T-cell (primary cell): ENCODE data around the gene WNT3A. TPM values are rescaled to one million over a fixed set of nuclear protein-coding genes. Genes with fewer than 3 reads are reported as not detected.
A peak's percentile ranks its signal among the peaks of the same experiment; 100 is the strongest.

Experiments
- ATAC-seq, 4 experiments: fragments of 200-7000 bp in 3 of 4; fragments of 150-1000 bp in 1 of 4; cut with Tn5 transposase; replicated peaks in 1 of 4; 1 replicate in 3 of 4; 2 replicates in 1 of 4; pipeline ENCODE4 v1.10.0; 2021; ENCODE audit warnings: moderate library complexity in 3 of 4, mild to moderate bottlenecking in 2 of 4, moderate number of reproducible peaks in 1 of 4
- CTCF ChIA-PET, 2 donors: fragments of 300-600 bp; sonication (Branson Sonifier 250); formaldehyde crosslinking; loops; one replicate each; lab custom pipeline; 2022; ENCODE audit warnings: antibody characterized with exemption in 2 of 2; lab: Charles Lee
- POLR2A ChIA-PET, 2 donors: fragments of 300-600 bp; sonication (Branson Sonifier 250); formaldehyde crosslinking; loops; one replicate each; lab custom pipeline; 2022; ENCODE audit warnings: antibody characterized with exemption in 2 of 2; lab: Charles Lee
- DNase-seq, 35 experiments: peaks; one replicate each; pipeline versions ENCODE4 v3.0.0 to v3.0.0-alpha.2; 2013 to 2023
- H3K27ac ChIP-seq: one replicate; pipeline ENCODE4 v1.5.1; 2013; ENCODE audit warnings: low read length
- H3K27me3 ChIP-seq, 2 experiments: replicated peaks in 1 of 2; 1 replicate in 1 of 2; 2 replicates in 1 of 2; pipeline versions ENCODE4 v1.6.1 to v1.7.0; 2013; ENCODE audit warnings: low read length in 1 of 2, mixed read lengths in 1 of 2; ENCODE audit not compliant: control insufficient read depth in 2 of 2, insufficient read depth in 2 of 2; ENCODE audit errors: extremely low read depth in 1 of 2
- H3K36me3 ChIP-seq, 2 donors: 1 replicate in 1 of 2; 2 replicates in 1 of 2; pipeline versions ENCODE4 v1.6.1 to v1.7.0; 2013; ENCODE audit warnings: low read length in 1 of 2; ENCODE audit not compliant: control insufficient read depth in 2 of 2, insufficient read depth in 1 of 2; ENCODE audit errors: extremely low read depth in 1 of 2
- H3K4me1 ChIP-seq, 2 experiments: 1 replicate in 1 of 2; 2 replicates in 1 of 2; pipeline versions ENCODE4 v1.6.1 to v1.7.0; 2013; ENCODE audit warnings: low read length in 2 of 2, mixed read lengths in 1 of 2; ENCODE audit not compliant: insufficient read depth in 2 of 2, control insufficient read depth in 1 of 2; ENCODE audit errors: extremely low read depth in 1 of 2
- H3K4me3 ChIP-seq, 2 donors: 1 replicate in 1 of 2; 2 replicates in 1 of 2; pipeline versions ENCODE4 v1.5.1 to v1.7.0; 2013; ENCODE audit warnings: mild to moderate bottlenecking in 2 of 2, low read length in 1 of 2, moderate library complexity in 1 of 2; ENCODE audit not compliant: control insufficient read depth in 1 of 2; ENCODE audit errors: extremely low read depth in 1 of 2
- H3K9me3 ChIP-seq: 2 replicates; pipeline ENCODE4 v1.7.0; 2013
- H3K27ac Mint-ChIP-seq, 2 donors: one replicate each; pipeline ENCODE4 v1.8.0; 2020 to 2021; ENCODE audit warnings: mild to moderate bottlenecking in 2 of 2, mixed read lengths in 2 of 2
- H3K27me3 Mint-ChIP-seq, 2 donors: one replicate each; pipeline ENCODE4 v1.8.0; 2021 to 2022; ENCODE audit warnings: mixed read lengths in 2 of 2
- H3K36me3 Mint-ChIP-seq: one replicate; pipeline ENCODE4 v1.8.0; 2021; ENCODE audit warnings: mixed read lengths
- H3K4me1 Mint-ChIP-seq, 3 donors: one replicate each; pipeline ENCODE4 v1.8.0; 2020 to 2022; ENCODE audit warnings: mixed read lengths in 3 of 3, mild to moderate bottlenecking in 1 of 3
- H3K4me3 Mint-ChIP-seq, 3 donors: one replicate each; pipeline ENCODE4 v1.8.0; 2020 to 2022; ENCODE audit warnings: mild to moderate bottlenecking in 3 of 3, mixed read lengths in 3 of 3, moderate library complexity in 3 of 3
- H3K9me3 Mint-ChIP-seq, 3 donors: one replicate each; pipeline ENCODE4 v1.8.0; 2020 to 2022; ENCODE audit warnings: mixed read lengths in 3 of 3
- WGBS: methylation state at CpG from one replicate; pipeline ENCODE4 v1.1.5; 2013; ENCODE audit warnings: missing lambda C conversion rate; ENCODE audit not compliant: insufficient coverage; 5-methylcytosine and 5-hydroxymethylcytosine counted together
- total RNA-seq, 35 experiments: library from RNA in 6 of 35; stranded (reverse) in 6 of 35; fragments of 120-200 nt in 1 of 35; gene quantifications; one replicate each; pipeline versions ENCODE4 v1.2.1 to v1.2.4 and lab custom pipeline; 2013 to 2026

WNT3A gene
- total RNA-seq, 5 donors from 2014 or later (not counting 1 experiment from before 2014, with no cell fraction given) = 0.10 to 0.28 TPM; not detected in 3

DNA sequence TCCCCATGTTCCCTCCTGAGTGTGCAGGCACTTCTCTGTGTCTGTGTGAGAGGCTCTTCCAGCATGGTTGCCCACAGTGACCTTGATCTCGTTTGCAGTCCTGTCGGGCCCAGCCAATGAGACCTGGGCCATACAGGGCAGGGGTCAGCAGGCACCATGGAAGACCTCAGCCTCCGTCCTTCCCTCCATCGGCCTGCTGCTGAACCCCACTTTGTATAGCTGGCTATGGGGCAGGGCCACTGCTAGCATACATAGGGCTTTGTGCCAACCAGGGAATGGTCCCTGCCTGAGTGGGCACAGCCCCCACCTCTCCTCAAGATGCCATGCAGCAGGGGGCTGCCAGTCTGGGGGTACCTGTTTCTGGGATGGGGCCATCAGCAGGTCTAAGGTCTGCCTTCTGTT, 92.5 kb downstream of the WNT3A start:
- CTCF ChIA-PET = interaction anchor here in 1 of 2 donors (0.7 kb wide), 1 partner anchor 12 kb away, joined by 3 read pairs; no protein-coding TSS in a partner anchor
- Histone ChIP-seq H3K4me1 (peaks cover 2 to 47% of the 10 kb centered on the region in 2 experiments), H3K4me3 (no peak overlapping the region), H3K27ac (no peak overlapping the region), H3K27me3 (no peaks in the 10 kb centered on the region), H3K36me3 (peaks cover 8 to 52% of the 10 kb centered on the region in 2 donors), H3K9me3 (no peaks in the 10 kb centered on the region)
- H3K9me3 Mint-ChIP-seq = peaks cover 0 to 7% (median 6%) of the 10 kb centered on the region in 3 donors
- peaks cover 38% of the 10 kb centered on the region for H3K36me3 Mint-ChIP-seq
- POLR2A ChIA-PET = interaction anchor here in 1 of 2 donors (1.5 kb wide), 1 partner anchor 16 kb away, joined by 5 read pairs; no protein-coding TSS in a partner anchor
- peaks cover 34 to 40% (median 40%) of the 10 kb centered on the region in 3 donors for H3K4me1 Mint-ChIP-seq
- ATAC-seq (no peak), DNase-seq (peak in 1 of 35 experiments; percentile 6)
- WGBS = 88% methylated on average over 4 of the region's 4 CpGs
- no peak overlapping the region for H3K4me3 Mint-ChIP-seq
- H3K27me3 Mint-ChIP-seq = no peaks in the 10 kb centered on the region
- no peak overlapping the region for H3K27ac Mint-ChIP-seq

DNA sequence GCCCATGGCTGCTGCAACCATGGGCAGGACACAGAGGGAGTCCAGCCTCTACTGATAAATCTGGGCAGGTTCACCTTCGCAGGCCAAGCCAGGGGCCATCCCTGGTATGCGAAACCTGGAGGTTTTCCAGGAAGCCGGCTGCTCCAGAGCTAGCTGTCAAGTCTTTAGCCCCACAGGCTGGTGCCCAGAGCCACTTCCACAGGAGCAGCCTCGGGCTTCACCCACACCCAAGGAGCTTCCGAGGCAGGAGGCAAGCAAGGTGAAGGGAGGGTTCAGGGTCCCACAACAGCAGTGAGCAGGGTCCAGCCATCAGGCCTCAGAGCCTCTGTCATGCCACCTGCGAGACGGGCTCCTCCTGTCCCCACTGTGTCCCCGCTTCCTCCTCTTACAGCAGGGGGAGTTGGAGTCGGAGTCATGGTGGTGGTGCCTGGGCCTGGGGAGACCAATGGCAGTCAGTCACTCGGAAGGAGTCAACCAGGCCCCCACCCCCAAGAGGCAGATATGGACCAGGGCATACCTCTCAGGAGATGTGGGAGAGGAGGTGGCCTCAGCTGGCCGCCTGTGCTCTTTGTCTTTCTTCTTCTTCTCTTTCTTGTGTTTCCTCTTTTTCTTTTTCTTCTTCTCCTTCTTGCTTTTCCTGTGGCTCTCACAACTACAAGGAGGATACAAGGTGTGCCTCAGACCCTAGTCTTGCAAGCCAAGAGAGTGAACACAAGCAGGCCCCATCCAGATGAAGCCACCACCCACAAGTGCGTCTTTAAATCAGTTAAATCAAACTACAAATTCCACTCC, 94.2 kb downstream of the WNT3A start:
- CTCF ChIA-PET = no interaction called here
- no peak overlapping the region for H3K4me3 ChIP-seq

DNA sequence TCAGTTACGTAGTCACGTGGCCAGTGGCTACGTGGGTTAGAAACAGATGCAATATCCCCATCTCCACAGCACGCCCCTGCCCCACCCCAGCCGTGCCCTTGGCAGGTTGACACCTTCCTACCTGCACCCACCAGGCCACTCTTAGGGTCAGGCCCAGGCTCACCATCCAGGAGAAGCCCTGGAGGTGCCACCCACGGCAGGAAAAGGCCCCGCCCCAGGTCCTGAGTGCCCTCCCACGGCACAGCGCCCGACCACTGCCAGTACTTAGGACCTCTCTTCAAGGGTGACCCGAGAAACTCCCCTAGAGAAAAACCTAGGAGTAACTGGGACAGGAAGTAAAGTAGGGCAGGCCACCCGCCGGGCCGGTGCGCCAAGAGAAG, 94.8 kb downstream of the WNT3A start:
- peak overlapping the region in 1 of 2 donors; percentile 92 for H3K4me3 ChIP-seq
- no peaks in the 10 kb centered on the region for H3K27me3 Mint-ChIP-seq
- ChIA-PET CTCF (interaction anchor here in 1 of 2 donors (0.8 kb wide), 1 partner anchor 102 kb away, joined by 3 read pairs; no protein-coding TSS in a partner anchor), POLR2A (no interaction called here)
- peak overlapping the region; percentile 84 to 90 for H3K27ac Mint-ChIP-seq
- peaks cover 24% of the 10 kb centered on the region for H3K36me3 Mint-ChIP-seq
- peak overlapping the region; percentile 85 for H3K27ac ChIP-seq
- peak overlapping the region; percentile 75 to 95 (median 76) for H3K4me3 Mint-ChIP-seq
- H3K9me3 ChIP-seq = no peaks in the 10 kb centered on the region
- WGBS = 21% methylated on average over 8 of the region's 15 CpGs
- H3K27me3 ChIP-seq = no peaks in the 10 kb centered on the region
- H3K4me1 ChIP-seq = peaks cover 2 to 40% of the 10 kb centered on the region in 2 experiments
- peaks cover 8 to 56% of the 10 kb centered on the region in 2 donors for H3K36me3 ChIP-seq
- peak in 2 of 35 experiments; percentile 35 to 38 for DNase-seq
- no peaks in the 10 kb centered on the region for H3K9me3 Mint-ChIP-seq
- no peak for ATAC-seq
- peaks cover 26 to 35% (median 30%) of the 10 kb centered on the region in 3 donors for H3K4me1 Mint-ChIP-seq

More for the DNA sequence above, 94.2 kb downstream of the WNT3A start:
- H3K4me1 ChIP-seq = peaks cover 2 to 46% of the 10 kb centered on the region in 2 experiments
- peak overlapping the region; percentile 75 to 95 (median 76) for H3K4me3 Mint-ChIP-seq
- POLR2A ChIA-PET = no interaction called here
- peak overlapping the region; percentile 85 for H3K27ac ChIP-seq
- H3K27me3 ChIP-seq = no peaks in the 10 kb centered on the region
- H3K36me3 Mint-ChIP-seq = peaks cover 21% of the 10 kb centered on the region
- peak overlapping the region; percentile 84 to 90 for H3K27ac Mint-ChIP-seq
- 76% methylated on average over 4 of the region's 12 CpGs for WGBS
- no peaks in the 10 kb centered on the region for H3K9me3 Mint-ChIP-seq
- H3K36me3 ChIP-seq = peaks cover 8 to 52% of the 10 kb centered on the region in 2 donors
- no peak for ATAC-seq
- peak in 1 of 35 experiments; percentile 4 for DNase-seq
- H3K4me1 Mint-ChIP-seq = peaks cover 27 to 33% (median 30%) of the 10 kb centered on the region in 3 donors
- H3K27me3 Mint-ChIP-seq = no peaks in the 10 kb centered on the region
- H3K9me3 ChIP-seq = no peaks in the 10 kb centered on the region

DNA sequence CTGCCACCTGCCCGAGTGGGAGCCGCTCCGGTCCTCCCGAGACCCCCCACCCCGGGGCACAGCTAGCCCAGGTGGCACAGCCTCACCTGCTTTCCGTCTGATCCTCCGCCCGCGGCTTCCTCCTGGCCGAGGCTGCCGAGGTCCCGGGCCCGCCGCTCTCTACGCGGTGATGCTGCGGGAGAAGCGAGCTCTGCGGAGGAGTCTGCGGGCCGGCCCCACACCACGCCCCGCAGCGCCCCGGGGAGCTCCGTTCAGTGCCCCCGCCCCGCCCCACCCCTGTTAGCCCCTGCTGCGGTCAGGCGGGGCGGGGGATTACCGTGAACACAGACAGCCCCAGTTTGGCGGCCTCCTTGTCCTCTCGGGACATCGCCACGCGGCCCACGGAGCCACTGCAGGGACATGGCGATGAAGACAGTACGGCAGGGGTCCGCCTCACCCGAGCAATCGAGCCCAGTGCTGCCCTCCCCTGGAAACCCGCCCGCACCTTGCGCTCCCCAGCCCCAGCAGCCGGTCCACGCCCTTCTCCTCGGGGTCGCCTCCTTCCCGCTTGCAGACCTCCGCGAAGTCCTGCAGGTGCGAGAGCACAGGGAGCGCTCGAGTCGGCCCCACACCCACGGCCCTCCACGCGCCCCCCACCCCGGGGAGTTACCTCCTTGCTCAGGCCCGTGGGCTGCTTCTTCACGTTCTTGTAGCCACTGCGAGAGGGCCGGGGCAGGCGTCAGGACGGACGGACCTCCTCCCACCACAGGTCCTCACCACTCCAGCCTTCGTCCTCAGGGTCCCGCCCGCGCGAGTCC, 95.4 kb downstream of the WNT3A start:
- peak overlapping the region; percentile 85 for H3K27ac ChIP-seq
- Mint-ChIP-seq H3K27me3 (no peaks in the 10 kb centered on the region), H3K9me3 (no peaks in the 10 kb centered on the region), H3K4me3 (peak overlapping the region; percentile 75 to 95 (median 76)), H3K27ac (peak overlapping the region; percentile 61 to 80), H3K4me1 (peaks cover 28 to 38% (median 30%) of the 10 kb centered on the region in 3 donors), H3K36me3 (peaks cover 28% of the 10 kb centered on the region)
- H3K4me3 ChIP-seq = peak overlapping the region; percentile 70 to 92
- no peaks in the 10 kb centered on the region for H3K27me3 ChIP-seq
- no peaks in the 10 kb centered on the region for H3K9me3 ChIP-seq
- peak; percentile 46 to 54 (median 50) for ATAC-seq
- peak in 34 of 35 experiments; percentile 23 to 76 (median 54) for DNase-seq
- peaks cover 8 to 56% of the 10 kb centered on the region in 2 donors for H3K36me3 ChIP-seq
- CTCF ChIA-PET = interaction anchor here in 1 of 2 donors (0.8 kb wide), 1 partner anchor 103 kb away, joined by 3 read pairs; no protein-coding TSS in a partner anchor
- H3K4me1 ChIP-seq = peaks cover 2 to 38% of the 10 kb centered on the region in 2 experiments
- POLR2A ChIA-PET = interaction anchor here in 1 of 2 donors (0.5 kb wide), 1 partner anchor 48 kb away, joined by 3 read pairs; no protein-coding TSS in a partner anchor
- 3% methylated on average over 73 of the region's 73 CpGs for WGBS

DNA sequence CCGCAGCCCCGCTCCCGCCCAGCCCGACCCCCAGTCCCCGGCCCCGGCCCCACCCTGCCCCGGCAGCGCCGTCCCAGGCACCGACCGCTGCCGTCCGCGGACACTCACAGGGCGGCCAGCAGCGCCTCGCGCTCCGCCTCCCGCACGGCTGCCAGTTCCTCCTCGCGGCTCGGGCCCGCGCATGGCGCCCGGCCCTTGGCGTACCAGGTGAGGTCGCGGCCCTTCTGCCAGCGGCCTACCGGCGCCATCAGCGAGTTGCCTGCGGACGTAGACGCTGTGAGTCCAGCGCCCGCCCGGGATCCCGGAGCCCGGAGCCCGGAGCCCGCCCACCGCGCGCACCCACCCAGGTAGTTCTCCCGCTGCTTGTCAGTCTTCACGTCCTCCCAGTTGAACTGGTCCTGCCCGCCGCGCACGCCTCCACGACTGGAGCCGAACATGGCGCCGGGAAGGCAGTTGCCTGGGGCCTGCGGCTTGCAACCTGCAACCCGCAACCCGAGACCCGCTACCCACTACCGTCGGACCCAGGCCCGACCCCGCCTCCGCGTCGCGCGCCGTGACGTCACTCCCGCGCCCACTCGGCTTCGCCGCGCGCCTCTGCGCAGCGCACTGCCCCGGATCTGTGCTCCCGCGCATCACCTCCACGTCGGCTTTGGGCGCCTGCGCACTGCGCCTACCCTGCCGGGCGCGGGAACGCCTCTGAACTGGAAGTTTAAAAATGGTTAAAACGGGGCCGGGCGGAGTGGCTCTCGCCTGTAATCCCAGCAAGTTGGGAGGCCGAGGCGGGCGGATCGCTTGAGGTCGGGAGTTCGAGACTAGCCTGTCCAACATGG, 96.2 kb downstream of the WNT3A start, which contains the start of gene C1orf35:
Gene C1orf35 (minus strand): TSS at position 535 of the 830 bp plus-strand sequence. CDS start 98 bp downstream, at position 437.
- ChIA-PET CTCF (no interaction called here), POLR2A (no interaction called here)
- Mint-ChIP-seq H3K36me3 (peaks cover 21% of the 10 kb centered on the region), H3K9me3 (no peaks in the 10 kb centered on the region), H3K27me3 (no peaks in the 10 kb centered on the region), H3K4me1 (peaks cover 29 to 44% (median 35%) of the 10 kb centered on the region in 3 donors), H3K4me3 (peak within 1 kb of the TSS; percentile 89 to 95 (median 92)), H3K27ac (peak within 1 kb of the TSS; percentile 88 to 92)
- H3K27me3 ChIP-seq = no peaks in the 10 kb centered on the region
- peaks cover 4 to 55% of the 10 kb centered on the region in 2 donors for H3K36me3 ChIP-seq
- H3K27ac ChIP-seq = peak within 1 kb of the TSS; percentile 85
- peak within 1 kb of the TSS; percentile 70 to 92 for H3K4me3 ChIP-seq
- DNase-seq (peak; percentile 85 to 96 (median 92)), ATAC-seq (peak; percentile 80 to 84 (median 82))
- no peaks in the 10 kb centered on the region for H3K9me3 ChIP-seq
- peaks cover 2 to 46% of the 10 kb centered on the region in 2 experiments for H3K4me1 ChIP-seq
- WGBS = 0% methylated on average over 92 of the region's 104 CpGs
